Panc1 (cell line): ENCODE measurements around the gene SYDE2. TPM values are rescaled to one million over a fixed set of nuclear protein-coding genes. Genes with fewer than 3 reads are reported as not detected.

ENCODE experiments used
- ATAC-seq: fragments of 200-7000 bp; cut with Tn5 transposase; 2 replicates; pipeline ENCODE4 v1.9.1; 2020; ENCODE audit warnings: mild to moderate bottlenecking, moderate library complexity
- BruUV-seq: library from RNA; stranded (reverse); fragments of 400-500 nt; replicated peaks from 2 replicates; lab custom pipeline; 2021; lab: Mats Ljungman, UMichigan
- CTCF ChIA-PET: fragments of 300-600 bp; sonication (Branson Sonifier 250); formaldehyde crosslinking; loops from one replicate; lab custom pipeline; 2022; ENCODE audit warnings: antibody characterized with exemption; lab: Charles Lee
- POLR2A ChIA-PET: fragments of 300-600 bp; sonication (Branson Sonifier 250); formaldehyde crosslinking; loops from one replicate; lab custom pipeline; 2022; ENCODE audit warnings: antibody characterized with exemption; lab: Charles Lee
- DNase-seq: peaks from one replicate; pipeline ENCODE4 v3.0.0-alpha.2; 2010; ENCODE audit warnings: low read depth, low spot score
- H3K27ac ChIP-seq: 2 replicates; pipeline ENCODE4 v1.5.1; 2011; ENCODE audit warnings: mild to moderate bottlenecking, low read length, inconsistent platforms
- H3K27me3 ChIP-seq: fragments of 200-500 bp; sonication (Bioruptor generic); 2 replicates; pipeline ENCODE4 v1.6.0; 2014; ENCODE audit warnings: low read length, inconsistent platforms; ENCODE audit not compliant: control insufficient read depth, insufficient read depth
- H3K36me3 ChIP-seq: fragments of 200-500 bp; sonication (Bioruptor generic); 2 replicates; pipeline ENCODE4 v1.5.1; 2014; ENCODE audit warnings: inconsistent platforms, mild to moderate bottlenecking, low read length, moderate library complexity; ENCODE audit not compliant: control insufficient read depth, insufficient read depth
- H3K4me1 ChIP-seq: 2 replicates; pipeline ENCODE4 v1.5.1; 2011; ENCODE audit warnings: inconsistent platforms, mild to moderate bottlenecking, low read length, moderate library complexity; ENCODE audit not compliant: control insufficient read depth, insufficient read depth
- H3K4me3 ChIP-seq, 2 experiments: 2 replicates each; pipeline ENCODE4 v1.5.1; 2011 to 2012; ENCODE audit warnings: low read depth in 2 of 2, low read length in 2 of 2, mild to moderate bottlenecking in 2 of 2, inconsistent platforms in 1 of 2, moderate library complexity in 1 of 2
- H3K9me3 ChIP-seq: fragments of 200-500 bp; sonication (Bioruptor generic); 2 replicates; pipeline ENCODE4 v1.5.1; 2014; ENCODE audit warnings: low read depth, mild to moderate bottlenecking, inconsistent platforms, low read length, moderate library complexity; ENCODE audit not compliant: control insufficient read depth, insufficient read depth
- POLR2AphosphoS5 ChIP-seq: IDR thresholded peaks from 2 replicates; pipeline ENCODE4 v1.6.1; 2012; ENCODE audit warnings: mild to moderate bottlenecking, low read depth, low read length, moderate library complexity
- SIN3A ChIP-seq: IDR thresholded peaks from 2 replicates; pipeline ENCODE4 v1.6.1; 2012; ENCODE audit warnings: low read depth, mild to moderate bottlenecking, low read length, moderate library complexity, borderline replicate concordance; ENCODE audit not compliant: insufficient read depth
- TCF7L2 ChIP-seq: IDR thresholded peaks from 2 replicates; pipeline ENCODE4 v1.6.1; 2011; ENCODE audit warnings: mild to moderate bottlenecking, low read depth, low read length, inconsistent platforms
- in situ Hi-C: cut with HindIII; loops from 2 replicates; pipeline ENCODE4 v1.10.0; 2016; ENCODE audit warnings: low sequenced_read_pairs, low pct_unique_long_range_greater_than_20kb
- intact Hi-C: fragments of 100-400 bp; cut with micrococcal nuclease; formaldehyde crosslinking; loops from one replicate; pipeline ENCODE4 v1.10.0; 2022; ENCODE audit not compliant: unreplicated experiment
- total RNA-seq: library from RNA; stranded (reverse); gene quantifications from one replicate; pipeline ENCODE4 v1.2.1, GENCODE V29; 2021; ENCODE audit not compliant: unreplicated experiment
- TF ChIP-seq, protein P1 (sequence below), 2 experiments: IDR thresholded peaks; 2 replicates each; pipeline ENCODE4 v1.6.1; 2011 to 2012; ENCODE audit warnings: low read depth in 2 of 2, control low read depth in 1 of 2, low read length in 1 of 2, mild to moderate bottlenecking in 1 of 2, moderate library complexity in 1 of 2; ENCODE audit not compliant: insufficient read depth in 1 of 2
- TF ChIP-seq, protein P2 (sequence below): fragments of 450-650 bp; IDR thresholded peaks from 2 replicates; pipeline ENCODE4 v1.5.1; 2017; ENCODE audit warnings: mild to moderate bottlenecking

The SYDE2 gene
- total RNA-seq, 1 experiment from 2014 or later, result 18.2 TPM

DNA sequence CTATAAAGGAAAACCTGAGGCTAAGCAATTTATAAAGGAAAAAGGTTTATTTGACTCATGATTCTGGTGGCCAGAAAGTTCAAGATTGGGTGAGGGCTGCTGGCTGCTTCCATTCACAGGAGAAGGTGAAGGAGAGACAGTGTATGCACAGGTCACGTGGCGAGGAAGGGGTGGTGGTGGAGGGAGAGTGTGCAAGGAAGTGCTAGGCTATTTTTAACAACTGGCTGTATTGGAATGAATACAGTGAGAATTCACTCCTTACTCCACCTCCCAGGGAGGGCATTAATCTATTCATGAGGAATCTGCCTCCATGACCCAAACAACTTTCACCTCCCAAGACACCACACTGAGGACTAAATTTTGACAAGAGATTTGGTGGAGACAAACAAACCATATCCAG lies 51.0 kb downstream of the SYDE2 start:
- intact Hi-C loops (no loop called here), in situ Hi-C loops (no loop called here)
- Histone ChIP-seq H3K9me3 (no peaks in the 10 kb centered on the region), H3K36me3 (no peaks in the 10 kb centered on the region), H3K4me3 (no peak overlapping the region), H3K4me1 (no peaks in the 10 kb centered on the region), H3K27ac (no peak overlapping the region), H3K27me3 (no peaks in the 10 kb centered on the region)
- no peak for ATAC-seq
- TF ChIP-seq POLR2AphosphoS5 (no peak), SIN3A (no peak), TCF7L2 (no peak)
- TF ChIP-seq, protein P1, sequence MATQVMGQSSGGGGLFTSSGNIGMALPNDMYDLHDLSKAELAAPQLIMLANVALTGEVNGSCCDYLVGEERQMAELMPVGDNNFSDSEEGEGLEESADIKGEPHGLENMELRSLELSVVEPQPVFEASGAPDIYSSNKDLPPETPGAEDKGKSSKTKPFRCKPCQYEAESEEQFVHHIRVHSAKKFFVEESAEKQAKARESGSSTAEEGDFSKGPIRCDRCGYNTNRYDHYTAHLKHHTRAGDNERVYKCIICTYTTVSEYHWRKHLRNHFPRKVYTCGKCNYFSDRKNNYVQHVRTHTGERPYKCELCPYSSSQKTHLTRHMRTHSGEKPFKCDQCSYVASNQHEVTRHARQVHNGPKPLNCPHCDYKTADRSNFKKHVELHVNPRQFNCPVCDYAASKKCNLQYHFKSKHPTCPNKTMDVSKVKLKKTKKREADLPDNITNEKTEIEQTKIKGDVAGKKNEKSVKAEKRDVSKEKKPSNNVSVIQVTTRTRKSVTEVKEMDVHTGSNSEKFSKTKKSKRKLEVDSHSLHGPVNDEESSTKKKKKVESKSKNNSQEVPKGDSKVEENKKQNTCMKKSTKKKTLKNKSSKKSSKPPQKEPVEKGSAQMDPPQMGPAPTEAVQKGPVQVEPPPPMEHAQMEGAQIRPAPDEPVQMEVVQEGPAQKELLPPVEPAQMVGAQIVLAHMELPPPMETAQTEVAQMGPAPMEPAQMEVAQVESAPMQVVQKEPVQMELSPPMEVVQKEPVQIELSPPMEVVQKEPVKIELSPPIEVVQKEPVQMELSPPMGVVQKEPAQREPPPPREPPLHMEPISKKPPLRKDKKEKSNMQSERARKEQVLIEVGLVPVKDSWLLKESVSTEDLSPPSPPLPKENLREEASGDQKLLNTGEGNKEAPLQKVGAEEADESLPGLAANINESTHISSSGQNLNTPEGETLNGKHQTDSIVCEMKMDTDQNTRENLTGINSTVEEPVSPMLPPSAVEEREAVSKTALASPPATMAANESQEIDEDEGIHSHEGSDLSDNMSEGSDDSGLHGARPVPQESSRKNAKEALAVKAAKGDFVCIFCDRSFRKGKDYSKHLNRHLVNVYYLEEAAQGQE (IDR thresholded peaks at IDR 0.05; ENCODE audit: insufficient read depth in 1 of 2, low read depth in 2 of 2, low read length in 1 of 2), result no peak
- TF ChIP-seq, protein P2, sequence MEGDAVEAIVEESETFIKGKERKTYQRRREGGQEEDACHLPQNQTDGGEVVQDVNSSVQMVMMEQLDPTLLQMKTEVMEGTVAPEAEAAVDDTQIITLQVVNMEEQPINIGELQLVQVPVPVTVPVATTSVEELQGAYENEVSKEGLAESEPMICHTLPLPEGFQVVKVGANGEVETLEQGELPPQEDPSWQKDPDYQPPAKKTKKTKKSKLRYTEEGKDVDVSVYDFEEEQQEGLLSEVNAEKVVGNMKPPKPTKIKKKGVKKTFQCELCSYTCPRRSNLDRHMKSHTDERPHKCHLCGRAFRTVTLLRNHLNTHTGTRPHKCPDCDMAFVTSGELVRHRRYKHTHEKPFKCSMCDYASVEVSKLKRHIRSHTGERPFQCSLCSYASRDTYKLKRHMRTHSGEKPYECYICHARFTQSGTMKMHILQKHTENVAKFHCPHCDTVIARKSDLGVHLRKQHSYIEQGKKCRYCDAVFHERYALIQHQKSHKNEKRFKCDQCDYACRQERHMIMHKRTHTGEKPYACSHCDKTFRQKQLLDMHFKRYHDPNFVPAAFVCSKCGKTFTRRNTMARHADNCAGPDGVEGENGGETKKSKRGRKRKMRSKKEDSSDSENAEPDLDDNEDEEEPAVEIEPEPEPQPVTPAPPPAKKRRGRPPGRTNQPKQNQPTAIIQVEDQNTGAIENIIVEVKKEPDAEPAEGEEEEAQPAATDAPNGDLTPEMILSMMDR, result no peak
- ChIA-PET POLR2A (no interaction called here), CTCF (no interaction called here)
- BruUV-seq, result no TSS peak
- DNase-seq, result no peak

DNA sequence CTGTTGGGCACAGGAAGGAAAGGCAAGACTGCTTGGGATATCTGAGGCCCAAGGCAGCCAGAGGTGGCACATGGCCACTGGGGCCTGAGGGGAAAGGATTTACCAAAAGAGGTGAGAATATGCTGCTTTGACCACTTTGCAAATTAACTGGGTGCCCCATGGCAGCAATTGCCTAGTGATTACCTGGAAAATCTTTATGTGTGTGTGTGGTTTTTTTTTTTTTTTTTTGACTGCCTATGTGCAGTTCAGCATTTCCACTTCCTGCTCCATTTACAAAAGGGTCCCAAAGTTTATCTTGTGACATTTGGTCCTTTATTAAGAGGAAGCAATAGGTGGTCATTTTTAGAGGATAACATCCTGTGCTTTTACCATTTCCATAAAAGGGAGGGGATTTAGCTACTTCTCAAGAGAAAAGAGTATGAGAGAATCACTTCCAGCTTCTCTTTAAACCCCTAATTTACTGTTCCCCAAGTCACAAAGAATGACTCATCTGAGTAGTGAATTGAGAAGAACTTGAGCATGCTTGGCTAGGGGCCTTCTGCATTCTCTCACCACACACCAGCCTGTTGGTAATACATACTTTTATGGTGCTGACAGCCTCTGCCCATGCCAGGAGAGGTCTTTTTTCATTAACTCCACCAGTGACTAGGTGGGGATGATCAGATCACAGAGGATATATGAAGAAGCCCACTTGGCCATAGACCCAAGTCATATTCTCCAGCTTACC lies 52.1 kb downstream of the SYDE2 start:
- no peak overlapping the region for H3K4me3 ChIP-seq
- H3K27ac ChIP-seq, result no peak overlapping the region
- BruUV-seq, result no TSS peak
- H3K36me3 ChIP-seq, result no peaks in the 10 kb centered on the region
- POLR2A ChIA-PET, result no interaction called here
- ATAC-seq (no peak), DNase-seq (no peak)
- TF ChIP-seq POLR2AphosphoS5 (no peak), SIN3A (no peak), TCF7L2 (no peak)
- TF ChIP-seq, protein P2, result no peak
- TF ChIP-seq, protein P1 (IDR thresholded peaks at IDR 0.05; ENCODE audit: insufficient read depth in 1 of 2, low read depth in 2 of 2, low read length in 1 of 2), result no peak
- in situ Hi-C loops (no loop called here), intact Hi-C loops (no loop called here)
- no peaks in the 10 kb centered on the region for H3K9me3 ChIP-seq
- no peaks in the 10 kb centered on the region for H3K4me1 ChIP-seq
- no peaks in the 10 kb centered on the region for H3K27me3 ChIP-seq
- CTCF ChIA-PET, result interaction anchor here (0.5 to 0.6 kb wide), 2 partner anchors 15 to 447 kb away, joined by 4 read pairs; no protein-coding TSS in a partner anchor
